HG03135 (cell line): ENCODE data around the gene SFTPA2.
A peak's percentile ranks its signal among the peaks of the same experiment; 100 is the strongest.
"Not testable (repeated sequence)": the region's sequence is repeated elsewhere in the genome, so short reads cannot be mapped to it uniquely, and the experiment has no call there.

Experiments used
- ATAC-seq: cut with Tn5 transposase; IDR thresholded peaks from one replicate; pipeline ENCODE4 v1.9.1; 2021; ENCODE audit warnings: mild to moderate bottlenecking, moderate library complexity; ENCODE audit not compliant: unreplicated experiment

SFTPA2 gene

DNA sequence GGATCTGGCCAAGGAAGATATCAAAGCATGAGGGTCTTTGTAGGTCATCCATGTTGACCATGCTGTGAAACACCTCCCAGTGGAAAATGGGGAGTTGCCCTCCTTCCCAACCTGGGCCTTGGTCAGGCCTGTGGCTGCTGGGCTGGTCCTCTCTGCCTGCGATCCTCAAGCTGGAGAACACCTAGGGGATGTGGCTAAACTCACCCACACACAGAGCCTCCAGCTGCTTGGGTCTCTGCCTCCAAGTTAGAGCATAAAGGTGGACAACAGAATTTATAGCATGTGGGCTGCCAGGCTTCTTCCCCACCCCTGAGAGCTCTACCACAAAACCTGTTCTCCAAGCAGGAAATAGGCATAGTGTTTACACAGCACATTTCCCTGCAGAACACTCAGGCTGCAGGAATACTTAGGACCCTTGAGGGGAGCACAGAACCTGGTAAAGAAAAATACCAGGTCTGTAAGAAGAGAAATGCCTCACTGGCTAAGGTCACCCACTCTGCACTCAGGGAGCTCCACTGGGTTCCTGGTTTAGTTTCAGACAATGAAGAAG, at the start of gene SFTPA2:
Gene SFTPA2 (minus strand): TSS at position 248 of the 550 bp plus-strand sequence. CDS start 924 bp downstream, outside the sequence.
- no peak for ATAC-seq

DNA sequence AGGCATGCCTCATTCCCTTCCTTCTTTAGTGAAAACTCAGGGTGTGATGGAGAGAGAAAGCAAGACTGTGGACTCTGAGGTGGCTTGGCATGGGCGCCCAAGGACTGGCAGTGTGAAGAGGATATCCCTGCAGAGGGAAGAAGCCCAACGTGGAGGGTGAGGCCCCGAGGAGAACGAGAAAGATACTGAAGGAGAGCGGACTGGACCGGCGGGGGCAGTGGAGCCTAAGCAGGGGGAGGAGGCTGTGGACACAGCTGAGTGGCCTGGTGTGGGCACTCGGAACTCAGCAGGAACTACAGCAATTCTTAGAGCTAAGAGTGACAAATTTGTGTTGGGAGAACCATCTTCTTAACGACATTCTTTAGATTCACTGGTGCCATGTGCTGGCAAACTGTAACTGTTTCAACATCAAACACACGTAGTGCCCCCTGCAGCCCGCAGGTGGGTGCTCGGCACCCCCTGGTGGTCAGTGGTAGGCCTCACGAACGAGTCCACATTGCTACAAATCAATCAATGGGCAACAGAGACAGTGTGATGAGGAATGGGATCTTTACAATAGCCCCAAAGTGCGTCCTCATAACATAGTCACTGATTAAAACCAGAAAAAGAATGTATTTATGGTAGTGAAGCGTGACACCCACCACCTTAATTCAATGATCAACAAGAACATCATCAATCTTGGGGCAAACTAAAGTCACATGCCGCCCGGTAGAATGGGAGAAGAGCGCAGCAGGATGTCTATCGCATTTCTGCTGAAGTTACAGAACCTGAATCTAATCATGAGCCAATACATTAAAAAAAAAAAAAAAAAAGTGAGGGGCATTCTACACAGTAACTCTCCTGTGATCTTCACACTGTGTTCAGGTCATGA, 48.5 kb upstream of the SFTPA2 start:
- ATAC-seq = no peak

DNA sequence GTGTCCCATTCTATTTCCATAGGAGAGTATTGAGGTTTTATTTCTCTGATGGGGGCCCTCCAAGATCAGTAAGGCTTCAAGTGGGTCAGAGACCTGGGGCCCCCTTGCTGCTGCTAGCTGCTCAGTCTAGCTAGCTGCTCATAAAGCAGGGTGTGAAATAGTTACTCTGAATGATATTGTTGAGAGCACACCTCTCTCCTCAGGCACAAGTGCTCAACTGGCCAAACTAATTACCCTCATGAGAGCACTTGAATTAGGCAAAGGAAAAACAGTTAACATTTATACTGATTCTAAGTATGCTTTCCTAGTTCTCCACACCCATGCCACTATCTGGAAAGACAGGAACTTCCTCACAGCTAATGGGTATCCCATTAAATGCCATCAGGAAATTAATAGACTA, 45.1 kb upstream of the SFTPA2 start:
- ATAC-seq = no peak

DNA sequence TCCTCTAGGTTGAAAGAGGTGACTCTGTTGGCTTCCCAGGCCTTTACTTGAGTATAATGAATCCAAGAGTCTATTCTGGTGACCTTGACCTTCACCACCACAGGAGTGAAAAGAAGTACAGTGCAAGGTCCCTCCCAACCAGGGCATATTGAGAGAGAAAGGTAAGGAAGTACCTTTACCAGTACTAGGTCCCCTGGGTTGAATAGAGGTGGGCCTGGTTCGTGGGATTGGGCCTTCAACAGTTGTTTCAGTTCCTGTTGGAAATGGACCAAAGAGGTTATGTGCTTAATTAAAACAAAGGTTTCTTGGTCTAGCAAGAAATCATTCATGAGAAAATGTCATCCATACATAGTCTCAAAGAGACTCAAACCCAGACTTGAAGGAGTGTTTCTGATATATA, 44.1 kb upstream of the SFTPA2 start:
- ATAC-seq = no peak

DNA sequence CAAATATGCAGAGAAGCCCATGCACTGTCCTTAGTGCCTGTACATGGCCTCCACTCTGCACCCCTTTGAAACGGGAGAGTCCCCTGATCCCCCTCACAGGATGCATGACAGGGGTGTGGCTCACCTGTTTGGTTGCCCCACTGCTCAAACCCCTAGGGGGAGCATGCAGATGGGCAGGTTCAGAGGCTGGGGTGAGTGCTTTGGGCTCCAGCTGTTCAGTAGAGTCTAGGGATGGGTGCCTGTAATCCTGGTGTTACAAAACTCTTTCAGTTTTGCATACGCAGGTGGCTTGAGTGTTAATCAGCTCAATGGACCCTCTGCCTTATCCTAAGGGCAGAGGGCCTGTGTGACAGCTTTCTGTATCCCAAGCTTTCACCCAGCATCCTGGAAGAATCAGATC, 42.7 kb upstream of the SFTPA2 start:
- ATAC-seq = no peak

DNA sequence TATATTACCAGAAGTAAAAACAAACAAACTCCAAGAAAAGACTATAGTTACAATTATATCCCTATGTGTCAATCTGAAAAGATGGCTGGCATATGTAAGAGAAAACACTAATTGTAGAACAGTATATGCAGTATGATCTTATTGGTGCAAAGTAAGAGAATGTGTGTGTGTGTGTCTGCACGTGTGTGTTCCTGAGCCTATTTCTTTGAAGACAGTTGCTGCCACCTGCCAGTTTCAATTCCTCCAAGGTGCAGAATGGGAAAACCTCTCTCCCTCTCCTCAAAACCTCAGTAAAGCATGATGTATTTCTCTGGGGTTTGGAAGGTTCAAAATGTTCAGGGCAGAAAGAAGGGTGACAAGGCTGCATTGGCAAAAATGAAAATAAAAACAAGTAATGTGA, 41.7 kb upstream of the SFTPA2 start:
- no peak for ATAC-seq

DNA sequence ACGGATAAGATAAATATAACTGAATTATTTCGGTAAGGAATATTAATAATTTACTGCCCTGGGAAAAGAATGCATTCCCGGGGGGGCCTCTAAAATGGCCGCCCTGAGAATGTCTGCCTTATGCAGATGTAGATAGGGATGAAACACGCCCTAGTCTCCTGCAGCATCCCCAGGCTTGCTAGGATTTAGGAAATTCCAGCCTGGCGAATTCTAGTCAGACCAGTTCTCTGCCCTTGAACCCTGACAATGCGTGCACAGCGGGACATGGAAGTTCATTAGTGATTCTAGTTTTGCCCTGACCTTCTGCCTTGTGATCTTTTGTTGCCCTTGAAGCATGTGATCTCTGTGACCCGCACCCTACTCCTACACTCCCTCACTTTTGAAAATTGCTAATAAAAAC, 39.4 kb upstream of the SFTPA2 start:
- ATAC-seq = not testable (repeated sequence)

DNA sequence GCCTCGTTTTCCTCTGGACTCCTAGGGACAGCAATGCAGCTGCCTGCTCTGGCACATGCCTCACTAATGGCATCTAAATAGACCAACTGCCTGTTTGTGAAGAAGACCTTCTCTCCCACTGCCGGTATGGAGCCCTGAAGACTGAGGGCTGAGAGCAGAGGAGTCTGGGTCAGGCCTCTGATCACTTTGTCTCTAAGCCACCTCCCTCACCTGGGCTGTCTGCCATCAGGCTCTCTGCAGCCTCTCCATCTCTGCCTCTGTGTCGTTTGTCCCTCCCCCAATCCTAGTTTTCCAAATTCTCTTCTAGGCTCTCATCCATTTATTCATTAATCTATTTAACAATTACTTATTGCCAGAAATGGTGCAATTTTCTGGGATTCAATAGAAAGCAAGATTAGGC, 35.3 kb upstream of the SFTPA2 start:
- no peak for ATAC-seq

DNA sequence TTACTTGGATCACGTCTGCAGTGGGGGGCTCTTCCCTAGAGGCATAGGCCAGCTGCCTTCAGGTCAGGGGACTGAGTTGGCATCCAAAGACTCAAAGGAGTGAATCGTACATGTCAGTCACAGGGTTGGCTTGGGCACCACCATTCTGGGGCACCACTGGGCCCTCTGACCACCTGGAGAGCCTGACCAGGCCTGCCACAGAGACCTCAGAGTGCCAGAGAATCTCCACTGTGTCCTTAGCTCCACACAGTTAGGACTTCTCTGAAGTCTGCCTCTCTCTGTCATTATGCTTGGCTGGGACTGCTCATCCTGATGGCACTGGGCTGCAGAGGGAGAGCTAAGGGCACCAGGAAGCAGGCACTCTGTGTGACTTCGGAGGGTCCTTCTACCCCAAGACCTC, 34.4 kb upstream of the SFTPA2 start:
- not testable (repeated sequence) for ATAC-seq

DNA sequence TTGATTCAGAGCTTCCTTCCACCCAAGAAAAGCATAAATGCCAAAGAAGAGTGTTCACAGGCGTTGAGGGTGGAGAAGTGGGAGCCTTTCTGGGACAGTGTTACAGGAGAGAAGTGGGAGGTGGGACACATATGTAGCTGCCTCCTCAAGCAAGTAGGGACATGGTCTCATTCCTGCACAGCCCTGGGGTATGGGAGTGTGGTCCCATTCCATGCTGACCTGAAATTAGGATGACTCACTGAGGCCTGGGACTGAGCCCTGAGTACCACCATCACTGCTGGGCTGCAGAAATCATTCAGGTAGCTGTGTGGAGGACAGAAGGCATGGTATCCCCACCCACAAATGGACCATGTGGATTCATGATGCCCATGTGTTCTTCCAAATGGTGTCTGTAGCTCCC, 33.2 kb upstream of the SFTPA2 start:
- ATAC-seq = no peak

DNA sequence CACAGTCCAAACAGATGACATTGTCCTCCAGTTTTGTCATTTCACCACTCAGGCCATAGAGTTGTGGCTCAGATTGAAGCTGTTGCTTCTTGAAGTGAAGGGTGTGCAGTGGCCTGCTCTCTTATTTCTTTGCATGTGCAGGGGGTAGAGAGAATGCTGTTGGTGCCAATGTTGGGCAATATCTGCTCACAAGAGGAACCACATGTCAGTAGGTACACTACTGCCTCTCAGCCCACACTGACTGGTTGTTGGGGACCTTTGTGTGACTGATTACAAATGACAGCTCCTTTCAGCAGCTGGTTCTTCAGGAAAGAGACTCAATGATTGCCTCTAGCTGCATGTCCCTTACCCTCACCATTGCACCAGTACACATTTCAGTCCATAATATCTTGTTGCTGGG, 28.6 kb upstream of the SFTPA2 start:
- no peak for ATAC-seq

DNA sequence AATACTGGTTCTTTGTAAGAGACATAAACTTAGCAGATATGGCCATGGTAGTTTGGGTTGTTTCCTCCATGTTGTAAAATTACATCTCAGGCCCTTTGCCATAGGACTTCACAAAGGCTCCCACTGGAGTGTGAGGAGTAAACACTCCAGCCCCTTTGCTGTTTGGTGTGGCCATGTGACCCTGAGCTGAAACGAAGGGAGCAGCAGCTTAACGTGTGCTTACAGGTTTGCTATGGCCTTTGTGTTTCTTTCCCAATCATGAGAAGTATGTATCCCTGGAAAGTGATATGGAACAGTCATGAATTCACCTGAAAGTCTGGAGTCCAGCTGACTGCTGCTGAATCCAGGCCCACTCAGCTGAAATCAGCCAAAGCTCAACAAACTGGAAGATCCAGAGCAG, 26.7 kb upstream of the SFTPA2 start:
- ATAC-seq = no peak

DNA sequence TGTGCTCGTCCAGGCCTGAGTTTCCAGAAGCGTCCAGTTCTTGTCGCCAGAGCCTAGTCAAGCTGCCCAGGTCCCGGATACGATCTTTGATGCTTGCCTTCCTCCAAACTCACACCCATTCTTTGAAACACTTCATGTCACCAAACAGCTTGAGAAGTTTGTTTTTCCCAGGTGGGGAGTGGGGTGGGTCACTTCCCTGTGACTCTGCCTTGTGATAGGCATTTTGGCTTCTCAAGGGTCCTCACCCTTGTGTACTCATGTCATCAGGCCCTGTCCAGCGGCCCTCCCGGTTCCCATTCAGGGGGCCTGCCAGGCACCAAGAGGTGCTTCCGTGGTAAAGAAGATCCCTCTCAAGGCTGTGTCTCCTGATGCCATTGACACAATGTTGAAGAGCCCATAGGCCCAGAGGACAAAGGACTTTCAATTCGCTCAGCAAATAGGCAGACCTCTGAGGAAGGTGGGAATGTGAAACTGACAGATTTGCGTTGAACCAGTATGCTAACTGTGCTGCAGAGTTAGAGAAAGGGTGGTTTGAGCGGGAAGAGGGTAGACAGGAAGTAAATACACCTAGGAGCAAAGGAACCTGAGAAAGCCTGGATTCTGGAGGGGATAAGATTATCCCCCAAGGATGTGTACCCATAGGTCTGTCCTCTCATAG, 25.8 kb upstream of the SFTPA2 start:
- ATAC-seq = no peak

DNA sequence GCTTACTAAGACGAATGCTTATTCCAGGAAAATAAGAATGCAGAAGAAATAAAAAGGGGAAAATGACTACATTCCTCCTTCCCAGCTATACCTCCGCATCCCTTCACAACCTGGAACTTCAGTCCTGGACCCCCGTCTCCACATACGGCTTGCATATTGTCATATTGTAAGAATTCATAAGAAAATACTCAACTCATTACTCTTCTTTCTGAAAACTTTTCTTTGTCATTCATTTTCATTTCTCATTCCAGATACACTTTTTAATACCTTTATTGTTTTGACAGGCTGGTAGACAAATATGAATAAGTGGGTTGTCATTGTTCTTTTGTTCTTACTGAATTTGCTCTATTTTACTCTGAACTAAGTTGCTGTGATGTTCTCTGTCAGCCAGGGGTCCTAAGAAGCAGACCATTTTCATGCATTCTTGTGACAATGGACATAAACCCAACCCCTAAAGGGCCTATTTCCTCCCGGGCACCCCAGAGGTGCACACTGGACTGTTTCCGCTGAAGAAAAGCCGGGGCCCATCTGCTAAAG, 23.3 kb upstream of the SFTPA2 start:
- no peak for ATAC-seq

DNA sequence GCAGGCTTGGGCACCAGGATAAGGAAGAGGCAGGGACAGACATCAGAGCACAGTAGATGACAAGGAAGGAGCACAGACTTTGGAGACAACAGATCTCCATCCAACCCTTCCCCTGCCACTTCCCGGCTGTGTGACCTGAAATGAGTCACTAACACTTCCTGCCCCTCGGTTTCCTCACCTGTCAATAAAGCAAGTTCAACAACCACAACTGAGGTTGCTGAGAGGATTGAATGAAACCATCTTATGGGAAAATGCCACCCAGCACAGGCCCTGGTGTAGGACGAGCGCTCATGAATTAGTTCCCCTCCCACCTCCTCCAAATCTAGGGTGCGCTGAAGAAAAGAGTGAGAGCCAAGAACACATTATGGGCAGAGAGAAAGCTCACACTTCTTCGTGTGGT, 22.7 kb upstream of the SFTPA2 start:
- not testable (repeated sequence) for ATAC-seq

DNA sequence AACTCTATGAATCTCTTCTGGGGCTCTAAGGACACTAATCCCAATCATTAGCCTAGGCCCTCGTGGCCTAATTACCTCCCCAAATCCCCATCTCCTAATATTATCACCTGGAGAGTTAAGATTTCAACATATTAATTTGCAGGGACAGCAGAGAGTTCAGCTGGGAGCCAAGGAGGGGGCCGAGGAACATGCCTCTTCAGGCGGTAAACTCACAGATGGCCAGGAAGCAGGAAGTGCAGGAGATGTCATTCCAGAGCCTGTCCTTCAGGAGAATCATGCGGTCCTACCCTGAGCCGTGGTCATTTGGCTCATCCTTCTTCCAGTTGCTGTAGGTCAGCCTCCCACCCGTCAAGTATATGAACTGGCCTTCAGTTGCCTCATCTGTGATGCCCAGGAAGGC, 21.9 kb upstream of the SFTPA2 start:
- no peak for ATAC-seq

DNA sequence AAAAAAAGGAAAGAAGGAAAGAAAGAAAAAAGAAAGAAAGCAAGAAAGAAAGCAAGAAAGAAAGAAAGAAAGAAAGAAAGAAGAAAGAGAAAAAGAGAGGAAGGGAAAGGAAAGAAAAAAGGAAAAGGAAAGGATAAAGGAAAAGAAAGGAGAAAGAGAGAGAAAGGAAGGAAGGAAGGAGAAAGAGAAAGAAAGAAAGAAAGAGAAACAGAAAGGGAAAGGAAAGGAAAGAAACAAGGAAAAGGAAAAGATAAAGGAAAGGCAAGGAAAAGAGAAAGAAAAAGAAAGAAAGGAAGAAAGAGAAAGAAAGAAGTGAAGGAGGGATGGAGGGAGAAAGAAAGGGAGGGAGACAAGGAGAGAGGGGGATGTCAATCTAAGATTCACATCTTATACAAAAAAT, 20.8 kb upstream of the SFTPA2 start:
- ATAC-seq = no peak

DNA sequence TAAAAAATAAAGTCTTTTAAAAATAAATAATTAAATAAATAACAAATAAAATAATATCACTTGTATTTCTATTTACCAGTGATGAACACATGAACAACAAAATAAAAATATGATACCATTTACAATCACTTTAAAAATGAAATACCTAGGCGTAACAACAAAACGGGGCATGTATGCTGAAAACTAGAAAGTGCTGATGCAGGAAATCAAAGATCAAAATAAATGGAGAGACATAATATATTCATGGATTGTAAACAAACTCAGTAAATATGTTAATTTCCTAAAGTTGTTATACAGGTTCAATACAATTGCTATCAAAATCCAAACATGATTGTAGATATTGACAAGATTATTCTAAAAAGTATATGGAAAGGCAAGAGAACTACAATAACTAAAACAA, 19.2 kb upstream of the SFTPA2 start:
- ATAC-seq = no peak

DNA sequence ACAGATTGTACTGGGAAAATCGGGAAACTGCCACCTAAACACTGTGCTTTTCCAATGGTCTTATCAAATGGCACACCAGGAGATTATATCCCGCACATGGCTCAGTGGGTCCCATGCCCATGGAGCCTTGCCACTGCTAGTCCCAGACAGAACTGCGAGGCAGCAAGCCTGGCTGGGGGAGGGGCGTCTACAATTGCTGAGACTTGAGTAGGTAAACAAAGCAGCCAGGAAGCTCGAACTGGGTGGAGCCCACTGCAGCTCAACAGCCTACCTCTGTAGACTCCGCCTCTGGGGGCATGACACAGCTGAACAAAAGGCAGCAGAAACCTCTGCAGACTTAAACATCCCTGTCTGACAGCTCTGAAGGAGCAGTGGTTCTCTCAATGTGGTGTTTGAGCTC, 10.4 kb upstream of the SFTPA2 start:
- ATAC-seq = not testable (repeated sequence)

DNA sequence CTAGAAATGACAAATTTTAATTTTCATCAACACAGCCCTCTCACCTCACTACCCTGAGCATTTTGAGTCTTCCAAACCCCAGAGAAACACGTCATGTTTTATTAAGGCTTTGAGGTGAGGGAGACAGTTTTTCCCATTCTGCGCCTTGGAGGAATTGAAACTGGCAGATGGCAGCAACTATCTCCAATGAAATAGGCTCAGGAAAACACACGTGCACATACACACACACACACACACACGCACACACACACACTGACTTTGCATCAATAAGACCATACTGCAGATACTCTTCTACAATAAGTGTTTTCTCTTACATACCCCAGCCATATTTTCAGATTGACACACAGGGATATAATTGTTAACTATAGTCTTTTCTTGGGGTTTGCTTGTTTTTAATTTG, 3.2 kb upstream of the SFTPA2 start:
- no peak for ATAC-seq

DNA sequence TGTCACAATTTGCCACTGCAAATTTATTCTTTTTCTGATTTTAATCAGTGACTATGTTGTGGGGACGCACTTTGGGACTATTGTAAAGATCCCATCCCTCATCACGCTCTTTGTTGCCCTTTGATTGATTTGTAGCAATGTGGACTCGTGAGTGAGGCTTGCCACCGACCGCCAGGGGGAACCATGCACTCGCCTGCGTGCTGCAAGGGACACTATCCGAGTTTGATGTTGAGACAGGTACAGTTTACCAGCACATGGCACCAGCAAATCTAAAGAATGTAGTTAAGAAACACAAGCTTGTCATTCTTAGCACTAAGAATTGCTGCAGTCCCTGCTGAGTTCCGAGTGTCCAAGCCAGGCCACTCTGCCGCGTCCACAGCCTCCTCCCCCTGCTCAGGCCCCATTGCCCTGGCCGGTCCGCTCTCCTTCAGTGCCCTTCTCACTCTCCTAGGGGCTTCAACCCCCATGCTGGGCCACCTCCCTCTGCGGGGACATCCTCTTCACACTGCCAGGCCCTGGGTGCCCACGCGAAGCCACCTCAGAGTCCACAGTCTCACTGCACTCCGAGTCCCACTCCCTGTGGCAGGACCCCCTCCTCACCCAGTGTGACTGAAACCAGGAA, 2.0 kb upstream of the SFTPA2 start:
- ATAC-seq = peak; percentile 74
